ENCODE measurements around the gene RLN3. TPM values are rescaled to one million over a fixed set of nuclear protein-coding genes. Genes with fewer than 3 reads are reported as not detected.
"Not testable (repeated sequence)": the region's sequence is repeated elsewhere in the genome, so short reads cannot be mapped to it uniquely, and the experiment has no call there.

The RLN3 gene
- total RNA-seq, 2 donors from 2014 or later: not detected

DNA sequence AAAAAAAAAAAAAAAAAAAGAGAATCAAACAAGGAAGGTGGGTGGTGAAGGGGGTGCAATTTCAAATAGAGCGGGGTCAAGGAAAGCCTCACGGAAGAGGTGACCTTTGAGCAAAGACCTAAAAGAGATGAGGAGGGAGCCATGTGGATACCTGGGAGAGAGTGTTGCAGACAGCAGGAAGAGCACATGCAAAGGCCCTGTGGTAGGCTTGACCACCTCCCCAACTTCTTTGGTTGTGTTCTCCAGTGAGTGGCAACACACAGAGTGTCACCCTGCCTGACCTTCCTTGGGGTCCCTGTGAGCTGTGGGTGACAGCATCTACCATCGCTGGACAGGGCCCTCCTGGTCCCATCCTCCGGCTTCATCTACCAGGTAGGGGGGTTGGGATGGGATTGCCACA lies 22.6 kb downstream of the RLN3 start:
- Histone ChIP-seq H3K36me3 (replicated peaks in 1 of 2; ENCODE audit: insufficient read depth in 1 of 2, low read depth in 2 of 2) (peaks cover 0 to 2% of the 10 kb centered on the region in 2 donors), H3K27ac (no peak overlapping the region), H3K4me1 (no peaks in the 10 kb centered on the region), H3K9me3 (no peaks in the 10 kb centered on the region), H3K4me3 (no peak overlapping the region), H3K27me3 (no peaks in the 10 kb centered on the region)
- intact Hi-C loops (cut with DNase I): loop anchor here (10.0 kb wide), 1 partner anchor 176 kb away; the partner anchor contains the start of gene NANOS3
- ATAC-seq: no peak
- DNase-seq: no peak
- no peak for TF ChIP-seq POLR2A (IDR thresholded peaks at IDR 0.05)
- TF ChIP-seq, protein P1, sequence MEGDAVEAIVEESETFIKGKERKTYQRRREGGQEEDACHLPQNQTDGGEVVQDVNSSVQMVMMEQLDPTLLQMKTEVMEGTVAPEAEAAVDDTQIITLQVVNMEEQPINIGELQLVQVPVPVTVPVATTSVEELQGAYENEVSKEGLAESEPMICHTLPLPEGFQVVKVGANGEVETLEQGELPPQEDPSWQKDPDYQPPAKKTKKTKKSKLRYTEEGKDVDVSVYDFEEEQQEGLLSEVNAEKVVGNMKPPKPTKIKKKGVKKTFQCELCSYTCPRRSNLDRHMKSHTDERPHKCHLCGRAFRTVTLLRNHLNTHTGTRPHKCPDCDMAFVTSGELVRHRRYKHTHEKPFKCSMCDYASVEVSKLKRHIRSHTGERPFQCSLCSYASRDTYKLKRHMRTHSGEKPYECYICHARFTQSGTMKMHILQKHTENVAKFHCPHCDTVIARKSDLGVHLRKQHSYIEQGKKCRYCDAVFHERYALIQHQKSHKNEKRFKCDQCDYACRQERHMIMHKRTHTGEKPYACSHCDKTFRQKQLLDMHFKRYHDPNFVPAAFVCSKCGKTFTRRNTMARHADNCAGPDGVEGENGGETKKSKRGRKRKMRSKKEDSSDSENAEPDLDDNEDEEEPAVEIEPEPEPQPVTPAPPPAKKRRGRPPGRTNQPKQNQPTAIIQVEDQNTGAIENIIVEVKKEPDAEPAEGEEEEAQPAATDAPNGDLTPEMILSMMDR (IDR thresholded peaks at IDR 0.05): no peak
- WGBS, 2 donors: 80 to 98% methylated on average over 4 of the region's 4 CpGs

DNA sequence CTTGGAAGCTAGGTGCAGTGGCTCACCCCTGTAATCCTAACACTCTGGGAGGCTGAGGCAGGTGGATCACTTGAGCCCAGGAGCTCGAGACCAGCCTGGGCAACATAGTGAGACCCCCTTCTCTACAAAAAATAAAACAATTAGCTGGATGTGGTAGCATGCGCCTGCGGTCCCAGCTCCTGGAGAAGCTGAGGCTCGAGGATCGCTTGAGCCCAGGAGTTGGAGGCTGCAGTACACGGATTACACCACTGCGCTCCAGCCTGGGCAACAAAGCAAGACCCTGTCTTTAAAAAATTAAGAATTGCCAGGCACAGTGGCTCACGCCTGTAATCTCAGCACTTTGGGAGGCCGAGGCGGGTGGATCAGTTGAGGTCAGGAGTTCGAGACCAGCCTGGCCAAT lies 23.0 kb downstream of the RLN3 start:
- DNase-seq; H3K4me3 ChIP-seq; ATAC-seq; H3K27me3 ChIP-seq; H3K36me3 ChIP-seq (replicated peaks in 1 of 2; ENCODE audit: insufficient read depth in 1 of 2, low read depth in 2 of 2); H3K4me1 ChIP-seq; H3K27ac ChIP-seq; H3K9me3 ChIP-seq: not testable (repeated sequence)
- intact Hi-C loops (cut with DNase I): loop anchor here (10.0 kb wide), 1 partner anchor 176 kb away; the partner anchor contains the start of gene NANOS3
- 89 to 94% methylated on average over 9 to 11 of the region's 11 CpGs for WGBS, 2 donors

- DNase-seq (no peak), ATAC-seq (no peak)
- H3K27me3 ChIP-seq: no peaks in the 10 kb centered on the region
- TF ChIP-seq POLR2A (IDR thresholded peaks at IDR 0.05): no peak
- TF ChIP-seq, protein P1 (IDR thresholded peaks at IDR 0.05): no peak
- H3K9me3 ChIP-seq: no peaks in the 10 kb centered on the region
- peaks cover 0 to 13% of the 10 kb centered on the region in 2 donors for H3K36me3 ChIP-seq (replicated peaks in 1 of 2; ENCODE audit: insufficient read depth in 1 of 2, low read depth in 2 of 2)
- no peak overlapping the region for H3K27ac ChIP-seq
- no peaks in the 10 kb centered on the region for H3K4me1 ChIP-seq
- intact Hi-C loops (cut with DNase I): loop anchor here (10.0 kb wide), 1 partner anchor 177 kb away; the partner anchor contains the start of gene NANOS3
- WGBS, 2 donors: 75% methylated on average over 9 of the region's 9 CpGs; no CpG with 5 or more reads in 1 of the 2 donors
- H3K4me3 ChIP-seq: no peak overlapping the region
Observed at GRCh38 chr19:14051980-14052379, 24.0 kb downstream of the RLN3 start.

DNA sequence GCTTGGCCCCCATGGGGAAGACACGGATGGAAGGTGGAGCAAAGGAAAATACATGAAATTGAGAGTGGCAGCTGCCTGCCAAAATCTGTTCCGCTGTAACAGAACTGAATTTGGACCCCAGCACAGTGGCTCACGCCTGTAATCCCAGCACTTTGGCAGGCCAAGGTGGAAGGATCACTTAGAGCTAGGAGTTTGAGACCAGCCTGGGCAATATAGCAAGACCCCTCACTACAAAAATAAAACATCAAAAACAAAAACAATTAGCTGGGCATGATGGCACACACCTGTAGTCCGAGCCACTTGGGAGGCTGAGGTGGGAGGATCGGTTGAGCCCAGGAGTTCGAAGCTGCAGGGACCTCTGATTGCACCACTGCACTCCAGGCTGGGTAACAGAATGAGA lies 24.5 kb downstream of the RLN3 start:
- no peaks in the 10 kb centered on the region for H3K27me3 ChIP-seq
- no peaks in the 10 kb centered on the region for H3K9me3 ChIP-seq
- intact Hi-C loops (cut with DNase I): loop anchor here (10.0 kb wide), 1 partner anchor 178 kb away; the partner anchor contains the start of gene NANOS3
- no peak for DNase-seq
- H3K4me1 ChIP-seq: no peaks in the 10 kb centered on the region
- WGBS, 2 donors: 84 to 86% methylated on average over 6 of the region's 6 CpGs
- peaks cover 0 to 13% of the 10 kb centered on the region in 2 donors for H3K36me3 ChIP-seq (replicated peaks in 1 of 2; ENCODE audit: insufficient read depth in 1 of 2, low read depth in 2 of 2)
- no peak for TF ChIP-seq POLR2A (IDR thresholded peaks at IDR 0.05)
- TF ChIP-seq, protein P1 (IDR thresholded peaks at IDR 0.05): no peak
- no peak overlapping the region for H3K27ac ChIP-seq
- no peak for ATAC-seq
- no peak overlapping the region for H3K4me3 ChIP-seq

DNA sequence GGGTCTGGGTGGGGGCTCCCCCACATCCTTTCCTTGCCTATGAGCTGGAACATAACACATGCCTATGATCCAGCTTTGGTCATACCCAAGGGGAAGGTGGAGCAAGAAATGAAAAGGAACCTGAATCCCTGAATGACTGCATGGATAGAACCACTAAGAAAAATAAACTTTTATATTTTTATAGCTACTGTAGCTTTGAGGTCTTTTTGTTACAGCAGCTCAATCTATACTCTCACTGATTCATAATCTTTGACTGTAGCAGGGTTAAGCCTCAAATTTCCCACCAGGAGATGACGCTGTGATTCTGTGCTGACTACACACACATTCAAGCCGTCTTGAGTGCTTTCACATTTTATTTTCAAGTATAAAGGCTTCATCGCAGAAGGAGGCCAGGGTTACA lies 25.1 kb downstream of the RLN3 start:
- Histone ChIP-seq H3K27me3 (no peaks in the 10 kb centered on the region), H3K36me3 (replicated peaks in 1 of 2; ENCODE audit: insufficient read depth in 1 of 2, low read depth in 2 of 2) (peaks cover 0 to 13% of the 10 kb centered on the region in 2 donors), H3K4me3 (no peak overlapping the region), H3K27ac (no peak overlapping the region), H3K9me3 (no peaks in the 10 kb centered on the region), H3K4me1 (peaks cover 5% of the 10 kb centered on the region)
- WGBS, 2 donors: 91 to 92% methylated on average over 3 of the region's 3 CpGs
- intact Hi-C loops (cut with DNase I): loop anchor here (10.0 kb wide), 1 partner anchor 178 kb away; the partner anchor contains the start of gene NANOS3
- TF ChIP-seq, protein P1 (IDR thresholded peaks at IDR 0.05): no peak
- no peak for TF ChIP-seq POLR2A (IDR thresholded peaks at IDR 0.05)
- ATAC-seq (no peak), DNase-seq (no peak)

Data from body of pancreas (tissue), 4 donors.